Activated T-cell treated with anti-CD3 and anti-CD28 coated beads, Interleukin-2, amount 50 U/mL, for 24 hours (primary cell): ENCODE measurements around the gene ACMSD.
"Not testable (repeated sequence)": the region's sequence is repeated elsewhere in the genome, so short reads cannot be mapped to it uniquely, and the experiment has no call there.

Experiments used
- DNase-seq: peaks from one replicate; pipeline ENCODE4 v3.0.0-alpha.2; 2020
- H3K27ac Mint-ChIP-seq: 2 replicates; pipeline ENCODE4 v1.8.0; 2020; ENCODE audit warnings: mild to moderate bottlenecking, mixed read lengths
- H3K27me3 Mint-ChIP-seq: 2 replicates; pipeline ENCODE4 v1.8.0; 2020; ENCODE audit warnings: mixed read lengths
- H3K36me3 Mint-ChIP-seq: 2 replicates; pipeline ENCODE4 v1.8.0; 2020; ENCODE audit warnings: low read depth, mixed read lengths
- H3K4me1 Mint-ChIP-seq: 2 replicates; pipeline ENCODE4 v1.8.0; 2020; ENCODE audit warnings: low read depth, mixed read lengths
- H3K4me3 Mint-ChIP-seq: 2 replicates; pipeline ENCODE4 v1.8.0; 2020; ENCODE audit warnings: mild to moderate bottlenecking, moderate library complexity, mixed read lengths
- H3K9me3 Mint-ChIP-seq: 2 replicates; pipeline ENCODE4 v1.8.0; 2020; ENCODE audit warnings: mixed read lengths

Gene ACMSD

GRCh38 chr2:134835471-134835870 lies 2.9 kb upstream of the ACMSD start:
- Mint-ChIP-seq H3K36me3 (no peaks in the 10 kb centered on the region), H3K27me3 (peaks cover 21% of the 10 kb centered on the region), H3K9me3 (peaks cover 8% of the 10 kb centered on the region), H3K4me1 (no peaks in the 10 kb centered on the region), H3K4me3 (no peak overlapping the region), H3K27ac (no peak overlapping the region)
- DNase-seq: no peak

GRCh38 chr2:134836986-134837385 lies 1.4 kb upstream of the ACMSD start:
- Mint-ChIP-seq H3K4me3 (no peak overlapping the region), H3K9me3 (peaks cover 8% of the 10 kb centered on the region), H3K36me3 (no peaks in the 10 kb centered on the region), H3K4me1 (no peaks in the 10 kb centered on the region), H3K27ac (no peak overlapping the region), H3K27me3 (peaks cover 22% of the 10 kb centered on the region)
- DNase-seq: no peak

GRCh38 chr2:134839649-134840048 lies 1.2 kb downstream of the ACMSD start:
- Mint-ChIP-seq H3K27me3 (peaks cover 18% of the 10 kb centered on the region), H3K36me3 (no peaks in the 10 kb centered on the region), H3K9me3 (peaks cover 8% of the 10 kb centered on the region), H3K27ac (no peak overlapping the region), H3K4me1 (no peaks in the 10 kb centered on the region), H3K4me3 (no peak overlapping the region)
- DNase-seq: no peak

- H3K36me3 Mint-ChIP-seq: no peaks in the 10 kb centered on the region
These were observed 4.6 kb downstream of the ACMSD start for GRCh38 chr2:134842930-134843490.

GRCh38 chr2:134843968-134844367 lies 5.6 kb downstream of the ACMSD start:
- no peaks in the 10 kb centered on the region for H3K36me3 Mint-ChIP-seq
- H3K27me3 Mint-ChIP-seq: peaks cover 16% of the 10 kb centered on the region
- no peaks in the 10 kb centered on the region for H3K4me1 Mint-ChIP-seq
- no peaks in the 10 kb centered on the region for H3K9me3 Mint-ChIP-seq
- no peak overlapping the region for H3K4me3 Mint-ChIP-seq
- no peak overlapping the region for H3K27ac Mint-ChIP-seq
- DNase-seq: no peak

More at GRCh38 chr2:134842930-134843490, 4.6 kb downstream of the ACMSD start:
- no peak overlapping the region for H3K27ac Mint-ChIP-seq
- H3K9me3 Mint-ChIP-seq: no peaks in the 10 kb centered on the region
- H3K4me3 Mint-ChIP-seq: no peak overlapping the region
- no peaks in the 10 kb centered on the region for H3K4me1 Mint-ChIP-seq
- DNase-seq: no peak
- H3K27me3 Mint-ChIP-seq: peaks cover 18% of the 10 kb centered on the region

GRCh38 chr2:134845028-134845427 lies 6.6 kb downstream of the ACMSD start:
- Mint-ChIP-seq H3K27me3 (peaks cover 7% of the 10 kb centered on the region), H3K4me1 (no peaks in the 10 kb centered on the region), H3K4me3 (no peak overlapping the region), H3K9me3 (peaks cover 2% of the 10 kb centered on the region), H3K36me3 (no peaks in the 10 kb centered on the region), H3K27ac (no peak overlapping the region)
- no peak for DNase-seq

GRCh38 chr2:134845719-134846118 lies 7.3 kb downstream of the ACMSD start:
- DNase-seq: no peak
- H3K9me3 Mint-ChIP-seq: peaks cover 2% of the 10 kb centered on the region

GRCh38 chr2:134846213-134846612 lies 7.8 kb downstream of the ACMSD start:
- Mint-ChIP-seq H3K36me3 (no peaks in the 10 kb centered on the region), H3K27ac (no peak overlapping the region), H3K4me1 (no peaks in the 10 kb centered on the region), H3K9me3 (peaks cover 2% of the 10 kb centered on the region), H3K4me3 (no peak overlapping the region), H3K27me3 (no peaks in the 10 kb centered on the region)
- no peak for DNase-seq

More at GRCh38 chr2:134845719-134846118, 7.3 kb downstream of the ACMSD start:
- Mint-ChIP-seq H3K36me3 (no peaks in the 10 kb centered on the region), H3K27ac (no peak overlapping the region), H3K4me3 (no peak overlapping the region), H3K4me1 (no peaks in the 10 kb centered on the region), H3K27me3 (peaks cover 4% of the 10 kb centered on the region)

- H3K4me3 Mint-ChIP-seq, H3K27ac Mint-ChIP-seq: not testable (repeated sequence)
These were observed 9.2 kb downstream of the ACMSD start for GRCh38 chr2:134847582-134847981.

GRCh38 chr2:134852518-134852917 lies 14.1 kb downstream of the ACMSD start:
- DNase-seq: no peak
- Mint-ChIP-seq H3K4me3 (no peak overlapping the region), H3K4me1 (no peaks in the 10 kb centered on the region), H3K9me3 (peaks cover 2% of the 10 kb centered on the region), H3K27ac (no peak overlapping the region), H3K36me3 (no peaks in the 10 kb centered on the region), H3K27me3 (no peaks in the 10 kb centered on the region)

More at GRCh38 chr2:134847582-134847981, 9.2 kb downstream of the ACMSD start:
- not testable (repeated sequence) for H3K4me1 Mint-ChIP-seq, H3K27me3 Mint-ChIP-seq, H3K36me3 Mint-ChIP-seq, H3K9me3 Mint-ChIP-seq, DNase-seq

- no peak for DNase-seq
- Mint-ChIP-seq H3K27ac (no peak overlapping the region), H3K4me1 (no peaks in the 10 kb centered on the region), H3K9me3 (no peaks in the 10 kb centered on the region), H3K27me3 (no peaks in the 10 kb centered on the region), H3K4me3 (no peak overlapping the region), H3K36me3 (no peaks in the 10 kb centered on the region)
These were observed 17.3 kb downstream of the ACMSD start for GRCh38 chr2:134855709-134856108.

GRCh38 chr2:134858245-134858644 lies 19.8 kb downstream of the ACMSD start:
- H3K4me1 Mint-ChIP-seq: no peaks in the 10 kb centered on the region
- no peaks in the 10 kb centered on the region for H3K9me3 Mint-ChIP-seq
- H3K27me3 Mint-ChIP-seq: no peaks in the 10 kb centered on the region
- no peak overlapping the region for H3K27ac Mint-ChIP-seq
- no peak for DNase-seq
- no peaks in the 10 kb centered on the region for H3K36me3 Mint-ChIP-seq
- H3K4me3 Mint-ChIP-seq: no peak overlapping the region

- DNase-seq: no peak
- Mint-ChIP-seq H3K9me3 (no peaks in the 10 kb centered on the region), H3K4me3 (no peak overlapping the region), H3K36me3 (no peaks in the 10 kb centered on the region), H3K4me1 (no peaks in the 10 kb centered on the region), H3K27ac (no peak overlapping the region), H3K27me3 (no peaks in the 10 kb centered on the region)
These were observed 22.8 kb downstream of the ACMSD start for GRCh38 chr2:134861173-134861572.

GRCh38 chr2:134862069-134862468 lies 23.7 kb downstream of the ACMSD start:
- Mint-ChIP-seq H3K4me1 (no peaks in the 10 kb centered on the region), H3K27me3 (no peaks in the 10 kb centered on the region), H3K9me3 (no peaks in the 10 kb centered on the region), H3K36me3 (no peaks in the 10 kb centered on the region), H3K27ac (no peak overlapping the region), H3K4me3 (no peak overlapping the region)
- DNase-seq: no peak

- no peak for DNase-seq
- Mint-ChIP-seq H3K9me3 (no peaks in the 10 kb centered on the region), H3K4me1 (no peaks in the 10 kb centered on the region), H3K27ac (no peak overlapping the region), H3K4me3 (no peak overlapping the region), H3K27me3 (no peaks in the 10 kb centered on the region), H3K36me3 (no peaks in the 10 kb centered on the region)
These were observed 24.3 kb downstream of the ACMSD start for GRCh38 chr2:134862674-134863073.

- no peak for DNase-seq
- no peaks in the 10 kb centered on the region for H3K4me1 Mint-ChIP-seq
- H3K9me3 Mint-ChIP-seq: no peaks in the 10 kb centered on the region
- no peaks in the 10 kb centered on the region for H3K27me3 Mint-ChIP-seq
- no peak overlapping the region for H3K4me3 Mint-ChIP-seq
- H3K36me3 Mint-ChIP-seq: no peaks in the 10 kb centered on the region
- no peak overlapping the region for H3K27ac Mint-ChIP-seq
These were observed 25.0 kb downstream of the ACMSD start for GRCh38 chr2:134863446-134863845.
